Measurements from ENCODE around the gene RAI1.

The RAI1 gene

DNA sequence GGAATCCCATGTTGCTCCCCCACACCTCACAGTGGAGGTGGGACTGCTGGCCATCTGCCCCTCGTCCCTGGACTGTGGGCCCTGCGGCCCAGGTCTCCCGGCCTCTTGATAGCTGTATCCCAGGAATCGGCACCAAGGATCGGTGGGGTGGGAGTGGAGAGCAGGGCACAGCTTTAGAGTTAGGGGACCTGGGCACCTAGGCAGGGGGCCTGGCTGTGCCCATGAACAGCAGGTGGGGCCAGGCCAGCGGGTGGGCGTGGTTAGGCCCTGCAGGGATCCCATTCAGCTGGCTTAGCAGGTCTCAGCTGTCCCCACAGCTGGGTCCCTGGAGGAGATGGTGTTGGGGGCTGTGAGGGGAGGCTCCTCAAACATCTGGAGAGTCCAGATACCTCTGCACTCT, 106.3 kb downstream of the RAI1 start:
- in situ Hi-C loops (cut with HindIII; ENCODE audit: low pct_ligation_motif_present, low sequenced_read_pairs), result no loop called here
- DNase-seq, result no peak
- TF ChIP-seq, protein P1, sequence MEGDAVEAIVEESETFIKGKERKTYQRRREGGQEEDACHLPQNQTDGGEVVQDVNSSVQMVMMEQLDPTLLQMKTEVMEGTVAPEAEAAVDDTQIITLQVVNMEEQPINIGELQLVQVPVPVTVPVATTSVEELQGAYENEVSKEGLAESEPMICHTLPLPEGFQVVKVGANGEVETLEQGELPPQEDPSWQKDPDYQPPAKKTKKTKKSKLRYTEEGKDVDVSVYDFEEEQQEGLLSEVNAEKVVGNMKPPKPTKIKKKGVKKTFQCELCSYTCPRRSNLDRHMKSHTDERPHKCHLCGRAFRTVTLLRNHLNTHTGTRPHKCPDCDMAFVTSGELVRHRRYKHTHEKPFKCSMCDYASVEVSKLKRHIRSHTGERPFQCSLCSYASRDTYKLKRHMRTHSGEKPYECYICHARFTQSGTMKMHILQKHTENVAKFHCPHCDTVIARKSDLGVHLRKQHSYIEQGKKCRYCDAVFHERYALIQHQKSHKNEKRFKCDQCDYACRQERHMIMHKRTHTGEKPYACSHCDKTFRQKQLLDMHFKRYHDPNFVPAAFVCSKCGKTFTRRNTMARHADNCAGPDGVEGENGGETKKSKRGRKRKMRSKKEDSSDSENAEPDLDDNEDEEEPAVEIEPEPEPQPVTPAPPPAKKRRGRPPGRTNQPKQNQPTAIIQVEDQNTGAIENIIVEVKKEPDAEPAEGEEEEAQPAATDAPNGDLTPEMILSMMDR (IDR thresholded peaks at IDR 0.05; ENCODE audit: low read depth, low read length, missing control alignments), result no peak
- H3K4me3 ChIP-seq (ENCODE audit: low read depth, low read length), result no peak overlapping the region
- H3K27me3 ChIP-seq (replicated peaks), result no peaks in the 10 kb centered on the region
- H3K36me3 ChIP-seq (replicated peaks), result no peaks in the 10 kb centered on the region
- no peak overlapping the region for H3K27ac ChIP-seq

DNA sequence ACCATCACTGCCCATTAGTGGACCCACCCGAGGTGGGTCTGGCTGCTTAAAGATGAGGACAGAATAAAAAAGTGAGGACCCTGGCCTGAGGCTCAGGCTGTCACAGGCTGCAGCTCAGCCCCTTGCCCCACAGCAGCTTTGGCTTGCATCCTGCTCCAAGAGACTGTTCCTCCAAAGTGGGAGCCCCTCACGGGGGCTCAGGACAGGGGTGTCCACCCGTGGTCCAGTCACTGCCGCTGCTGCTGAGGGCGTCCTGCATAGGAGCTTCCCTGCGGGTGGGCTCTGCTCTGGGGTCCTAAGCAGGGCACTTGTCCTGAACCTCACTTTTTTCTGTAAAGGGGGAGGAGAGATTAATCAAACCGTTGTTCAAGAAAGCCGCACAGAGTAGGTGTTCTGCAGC, 107.7 kb downstream of the RAI1 start:
- no peaks in the 10 kb centered on the region for H3K27me3 ChIP-seq (replicated peaks)
- no peak for DNase-seq
- no peak overlapping the region for H3K4me3 ChIP-seq (ENCODE audit: low read depth, low read length)
- TF ChIP-seq, protein P1 (IDR thresholded peaks at IDR 0.05; ENCODE audit: low read depth, low read length, missing control alignments), result no peak
- H3K27ac ChIP-seq, result no peak overlapping the region
- H3K36me3 ChIP-seq (replicated peaks), result peaks cover 8% of the 10 kb centered on the region
- in situ Hi-C loops (cut with HindIII; ENCODE audit: low pct_ligation_motif_present, low sequenced_read_pairs), result no loop called here

DNA sequence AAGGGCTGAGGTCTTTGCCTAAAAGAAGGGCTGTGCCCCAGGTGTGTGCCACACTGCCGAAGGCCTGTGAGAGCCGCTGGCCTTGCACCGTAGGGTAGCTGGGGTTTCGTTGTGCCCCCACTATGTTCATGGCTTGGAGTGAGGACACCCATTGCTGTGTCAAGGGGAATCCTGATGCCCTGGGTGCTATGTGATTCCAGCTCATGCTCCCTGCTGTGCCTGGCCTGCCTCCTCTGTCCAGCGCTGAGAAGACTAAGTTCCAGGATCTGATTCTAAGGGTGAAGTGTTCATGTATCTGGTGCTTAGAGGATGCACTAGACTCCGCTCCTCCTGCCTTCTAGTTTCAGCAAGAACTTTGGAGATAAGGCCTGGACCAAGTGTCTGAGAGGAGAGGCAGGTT, 108.2 kb downstream of the RAI1 start:
- TF ChIP-seq, protein P1 (IDR thresholded peaks at IDR 0.05; ENCODE audit: low read depth, low read length, missing control alignments), result no peak
- no peaks in the 10 kb centered on the region for H3K27me3 ChIP-seq (replicated peaks)

DNA sequence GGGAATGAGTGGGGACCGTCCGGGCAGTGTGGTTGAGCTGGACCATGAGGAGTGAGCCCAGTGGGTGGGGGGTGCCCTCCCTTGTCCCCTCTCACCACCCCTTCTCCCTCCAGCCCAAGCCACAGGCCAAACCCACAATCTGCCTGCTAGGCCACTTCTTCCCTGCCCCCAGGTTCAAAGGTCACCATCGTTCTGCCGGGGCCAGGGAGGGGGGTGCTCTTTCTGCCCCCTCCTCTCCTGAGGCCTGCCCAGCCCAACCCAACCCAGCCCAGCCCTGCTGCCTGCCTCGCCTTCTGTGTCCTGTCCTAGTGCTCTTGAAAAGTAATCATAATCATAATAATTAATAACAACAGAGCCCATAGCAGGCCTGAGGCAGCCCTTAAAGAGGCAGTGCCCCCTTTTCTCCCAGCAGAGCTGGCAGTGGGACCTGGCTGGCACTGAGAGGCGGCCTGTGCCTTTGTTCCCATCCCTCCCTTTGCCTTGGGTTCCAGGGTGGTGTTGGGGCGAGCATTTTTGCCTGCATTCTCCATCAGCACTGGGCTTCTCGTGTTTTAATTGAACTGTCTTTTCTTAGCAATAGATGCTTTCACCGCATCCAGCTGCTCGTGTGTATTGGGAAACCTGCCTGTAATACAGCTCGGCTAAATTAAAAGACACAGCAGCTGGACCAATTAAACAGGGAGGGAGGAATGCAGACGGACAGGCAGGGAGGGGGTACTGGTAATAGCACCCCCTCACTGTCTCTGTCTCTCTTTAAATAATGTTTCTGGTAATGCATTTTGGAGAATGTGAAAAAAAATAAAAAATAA, 108.8 kb downstream of the RAI1 start:
- peaks cover 17% of the 10 kb centered on the region for H3K36me3 ChIP-seq (replicated peaks)
- DNase-seq, result no peak
- no peak overlapping the region for H3K4me3 ChIP-seq (ENCODE audit: low read depth, low read length)
- TF ChIP-seq, protein P1 (IDR thresholded peaks at IDR 0.05; ENCODE audit: low read depth, low read length, missing control alignments), result no peak
- no peaks in the 10 kb centered on the region for H3K27me3 ChIP-seq (replicated peaks)
- no peak overlapping the region for H3K27ac ChIP-seq
- in situ Hi-C loops (cut with HindIII; ENCODE audit: low pct_ligation_motif_present, low sequenced_read_pairs), result no loop called here

More for the DNA sequence above, 108.2 kb downstream of the RAI1 start:
- DNase-seq, result no peak
- Histone ChIP-seq H3K27ac (no peak overlapping the region), H3K4me3 (ENCODE audit: low read depth, low read length) (no peak overlapping the region), H3K36me3 (replicated peaks) (peaks cover 13% of the 10 kb centered on the region)
- in situ Hi-C loops (cut with HindIII; ENCODE audit: low pct_ligation_motif_present, low sequenced_read_pairs), result no loop called here

DNA sequence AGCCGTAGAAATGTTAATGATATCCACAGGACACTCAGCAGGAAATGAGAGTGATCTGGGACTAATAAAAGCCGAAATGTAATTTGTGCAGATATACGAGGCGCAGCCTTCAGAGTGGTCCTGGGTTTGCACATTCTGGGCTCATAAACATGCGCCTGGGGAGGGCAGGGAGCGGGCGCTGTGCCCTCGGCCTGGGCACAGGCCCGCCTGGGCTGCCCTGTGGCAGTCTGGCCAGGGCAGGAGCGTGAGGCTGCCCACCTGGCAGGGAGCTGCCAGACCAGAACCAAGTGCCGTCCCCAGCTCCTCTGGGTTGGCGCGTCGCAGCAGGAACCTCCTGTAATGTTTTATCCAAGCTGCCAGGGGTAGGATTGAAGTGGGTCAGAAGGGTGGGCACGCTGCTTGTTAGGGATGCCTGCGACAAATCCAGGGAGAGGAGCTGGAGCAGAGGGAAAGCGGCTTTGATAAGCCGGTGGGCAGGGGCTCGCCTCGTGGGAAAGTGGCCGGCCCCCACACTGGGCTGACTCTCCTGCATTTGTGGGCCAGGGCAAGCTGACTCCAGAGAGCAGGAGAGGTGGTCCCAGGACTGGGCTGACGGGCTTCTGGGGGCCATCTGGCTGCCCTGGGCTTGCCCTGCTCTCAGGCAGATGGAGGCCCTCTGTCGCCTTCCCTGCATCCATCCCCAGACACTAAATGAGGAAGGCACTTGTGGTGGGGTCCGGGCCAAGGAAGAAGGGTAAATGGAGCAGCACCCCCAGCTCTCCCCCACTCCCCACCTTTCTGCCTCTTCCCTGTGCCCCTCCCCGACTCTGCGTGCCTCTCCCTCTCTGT, 109.6 kb downstream of the RAI1 start:
- TF ChIP-seq, protein P1 (IDR thresholded peaks at IDR 0.05; ENCODE audit: low read depth, low read length, missing control alignments), result no peak
- DNase-seq, result no peak
- H3K4me3 ChIP-seq (ENCODE audit: low read depth, low read length), result no peak overlapping the region
- no peak overlapping the region for H3K27ac ChIP-seq
- in situ Hi-C loops (cut with HindIII; ENCODE audit: low pct_ligation_motif_present, low sequenced_read_pairs), result no loop called here
- H3K27me3 ChIP-seq (replicated peaks), result no peaks in the 10 kb centered on the region
- H3K36me3 ChIP-seq (replicated peaks), result peaks cover 22% of the 10 kb centered on the region
